SW480 (cell line): Measurements from ENCODE around the gene SNCAIP.

Experiments used
- DNase-seq: peaks from one replicate; pipeline ENCODE4 v3.0.0-alpha.2; 2016; ENCODE audit warnings: low spot score

The SNCAIP gene

GRCh38 chr5:122400341-122400740, 88.3 kb downstream of the SNCAIP start:
- no peak for DNase-seq

- no peak for DNase-seq
These were observed 88.9 kb downstream of the SNCAIP start for GRCh38 chr5:122400938-122401337.

GRCh38 chr5:122401976-122402725, 90.1 kb downstream of the SNCAIP start:
- DNase-seq, result no peak

GRCh38 chr5:122402955-122403685, 91.1 kb downstream of the SNCAIP start:
- no peak for DNase-seq

DNA sequence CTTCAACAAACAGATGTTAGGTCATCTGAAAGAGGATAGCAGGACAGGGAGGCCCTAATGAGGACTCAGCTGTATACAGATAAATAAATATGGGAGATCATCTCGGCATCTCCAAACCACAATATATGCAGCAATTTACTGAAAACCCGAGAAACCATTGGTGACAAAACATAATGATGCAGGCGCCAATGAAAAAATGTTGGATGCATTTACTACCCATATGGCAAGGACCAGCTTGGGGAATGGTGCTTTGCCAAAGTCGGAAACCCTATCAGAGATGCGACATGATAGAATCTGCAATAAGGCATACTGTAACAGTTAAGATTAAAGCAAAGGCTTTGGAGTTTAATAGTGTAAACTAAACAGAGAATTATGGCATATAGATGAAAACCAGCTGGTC, 92.0 kb downstream of the SNCAIP start:
- DNase-seq, result no peak

GRCh38 chr5:122404653-122405362, 92.8 kb downstream of the SNCAIP start:
- DNase-seq, result no peak

- no peak for DNase-seq
These were observed 93.7 kb downstream of the SNCAIP start for GRCh38 chr5:122405751-122406150.

DNA sequence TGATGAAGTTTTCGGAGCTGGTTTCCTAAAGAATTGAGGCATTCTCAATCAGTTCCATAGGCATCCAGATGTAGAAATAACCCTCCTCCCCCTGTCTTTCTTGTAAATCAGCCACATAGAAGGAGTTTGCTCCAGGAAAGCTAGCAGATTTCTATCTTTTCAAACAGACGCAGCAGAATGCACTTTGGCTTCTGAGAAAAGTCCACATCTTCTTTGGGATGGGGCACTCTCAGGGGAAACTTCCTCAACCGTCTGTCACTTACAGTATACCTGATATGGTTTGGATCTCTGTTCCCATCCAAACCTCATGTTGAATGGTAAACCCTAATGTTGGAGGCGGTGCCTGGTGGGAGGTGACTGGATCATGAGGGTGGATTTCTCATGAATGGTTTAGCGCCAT, 94.1 kb downstream of the SNCAIP start:
- no peak for DNase-seq

DNA sequence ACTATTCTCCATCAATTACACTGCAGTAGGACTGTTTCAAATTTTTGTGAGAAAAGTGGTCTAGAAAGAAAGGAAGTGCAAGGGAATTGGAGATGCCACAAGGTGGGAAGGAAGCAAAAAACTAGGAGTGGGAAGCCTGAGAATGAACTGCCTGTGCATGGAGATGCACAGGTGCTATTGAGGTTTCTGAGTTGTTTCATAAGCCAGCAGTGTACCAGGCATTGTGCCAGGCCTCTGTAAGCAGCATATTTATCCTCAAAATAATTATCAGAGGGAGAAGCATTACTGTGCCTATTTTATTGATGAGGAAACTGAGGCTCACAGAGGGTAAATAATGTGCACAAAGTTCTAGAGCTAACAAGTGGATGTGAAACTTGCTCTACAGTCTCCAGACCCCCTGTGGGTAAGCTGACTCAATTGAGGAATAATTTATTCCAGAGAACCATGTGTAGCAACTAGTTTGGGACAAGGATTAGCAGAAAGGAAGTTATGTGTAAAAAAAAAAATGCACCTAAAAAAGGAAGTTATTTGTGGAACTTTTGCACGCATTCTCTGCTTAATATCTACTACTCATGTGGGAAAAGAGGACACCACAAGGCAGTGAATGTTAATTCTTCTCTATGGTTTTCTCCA, 96.7 kb downstream of the SNCAIP start:
- no peak for DNase-seq

- DNase-seq, result no peak
These were observed 100.9 kb downstream of the SNCAIP start for GRCh38 chr5:122412966-122413365.

GRCh38 chr5:122413722-122414121, 101.7 kb downstream of the SNCAIP start:
- no peak for DNase-seq

GRCh38 chr5:122415030-122415800, 103.2 kb downstream of the SNCAIP start:
- peak; percentile 54 for DNase-seq

- DNase-seq, result no peak
These were observed 103.7 kb downstream of the SNCAIP start for GRCh38 chr5:122415801-122416120.

GRCh38 chr5:122419142-122419894, 107.3 kb downstream of the SNCAIP start:
- DNase-seq, result no peak

- no peak for DNase-seq
These were observed 108.1 kb downstream of the SNCAIP start for GRCh38 chr5:122420091-122420490.

GRCh38 chr5:122420537-122421236, 108.7 kb downstream of the SNCAIP start:
- DNase-seq, result no peak

DNA sequence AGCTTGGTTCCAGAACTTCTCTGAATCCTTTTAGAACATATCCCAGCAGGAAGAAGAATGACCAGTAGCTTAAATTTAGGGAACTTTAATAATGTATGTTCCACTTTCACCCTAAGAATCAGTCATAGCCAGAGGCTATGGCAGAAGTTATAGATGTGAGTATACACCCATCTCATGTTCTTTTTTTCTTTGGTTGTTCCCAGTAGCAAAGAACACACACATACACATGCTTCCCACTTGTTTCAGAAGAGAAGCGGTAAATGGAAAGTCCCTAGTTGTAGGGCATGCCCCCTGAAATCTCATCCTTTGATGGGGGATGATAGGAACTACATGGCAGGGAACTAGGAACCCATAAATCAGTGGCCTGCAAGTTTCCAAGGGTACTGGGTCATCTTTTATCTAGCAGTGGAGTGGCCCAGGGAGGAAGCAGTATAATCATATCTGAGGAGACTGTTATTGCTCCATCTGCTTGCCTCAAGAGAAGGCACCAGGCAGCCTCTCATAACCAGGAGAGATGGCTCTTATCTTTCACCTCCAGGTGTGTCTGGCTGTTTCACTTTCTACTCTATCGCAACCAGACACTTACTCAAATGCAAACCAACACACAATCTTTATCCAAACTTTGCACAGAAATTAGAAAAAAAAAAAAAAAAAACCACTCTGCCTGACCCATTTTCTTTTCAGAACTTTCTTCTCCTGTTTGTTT, 109.5 kb downstream of the SNCAIP start:
- no peak for DNase-seq

DNA sequence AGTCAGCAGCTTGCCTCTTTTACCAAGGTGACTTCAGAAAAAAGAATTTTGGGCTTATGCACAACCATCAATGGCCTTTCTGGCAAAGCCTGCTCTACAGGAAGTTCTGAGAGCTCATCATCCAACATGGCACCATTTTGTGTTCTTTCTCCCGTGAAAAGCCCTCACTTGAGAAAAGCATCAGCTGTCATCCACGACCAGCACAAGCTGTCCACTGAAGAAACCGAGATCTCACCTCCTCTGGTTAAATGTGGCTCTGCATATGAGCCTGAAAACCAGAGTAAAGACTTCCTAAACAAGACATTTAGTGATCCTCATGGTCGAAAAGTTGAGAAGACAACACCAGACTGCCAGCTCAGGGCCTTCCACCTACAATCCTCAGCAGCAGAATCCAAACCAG, 111.2 kb downstream of the SNCAIP start:
- DNase-seq, result no peak

- DNase-seq, result no peak
These were observed 112.1 kb downstream of the SNCAIP start for GRCh38 chr5:122424132-122424531.

GRCh38 chr5:122426301-122426700, 114.3 kb downstream of the SNCAIP start:
- no peak for DNase-seq
